ENCODE measurements around the gene PDYN. TPM values are rescaled to one million over a fixed set of nuclear protein-coding genes. Genes with fewer than 3 reads are reported as not detected.

Gene PDYN
- total and polyA plus RNA-seq, 10 of the 15 experiments (the other 5 are each of a cell fraction or from before 2014, with no cell fraction given): not detected

DNA sequence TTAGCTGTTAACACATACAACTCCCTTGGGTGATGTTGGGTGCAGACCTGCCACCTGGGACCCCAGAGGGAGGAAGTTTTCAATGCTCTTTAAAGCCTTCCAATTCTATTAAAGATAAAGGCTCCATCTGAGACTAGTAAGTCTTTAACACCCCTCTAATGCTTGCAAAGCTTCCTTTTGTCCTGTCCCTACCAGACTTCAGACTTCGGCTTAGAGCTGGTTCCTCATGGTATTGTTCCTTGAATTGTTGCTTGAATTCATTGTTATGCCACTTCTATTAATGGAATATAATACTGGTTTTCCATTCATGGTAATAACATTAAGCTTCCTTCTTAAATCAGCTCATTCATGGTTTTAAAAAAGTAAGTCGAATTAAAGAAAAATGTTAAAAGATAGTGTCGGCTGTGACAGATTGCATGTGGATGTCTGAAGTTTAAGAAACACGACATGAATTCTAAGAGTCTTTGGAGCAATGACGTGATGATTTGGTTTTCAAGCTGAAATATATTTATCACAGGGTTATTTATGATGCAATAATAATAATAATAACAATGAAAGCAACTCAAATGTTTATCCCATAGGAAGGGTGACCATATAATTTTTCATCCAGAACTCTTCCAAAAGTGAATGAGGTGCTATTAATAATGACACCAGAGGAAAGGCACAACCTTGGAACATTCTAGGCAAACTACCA lies 21.8 kb downstream of the PDYN start:
- POLR2A ChIA-PET: no interaction called here
- Histone ChIP-seq H3K4me2 (ENCODE audit: control insufficient read depth, insufficient read depth) (no peak overlapping the region), H3K27me3 (replicated peaks in 1 of 2; ENCODE audit: control insufficient read depth in 2 of 2, insufficient read depth in 2 of 2, low read length in 1 of 2) (no peaks in the 10 kb centered on the region; a peak in 3 of 4 replicates), H2AFZ (ENCODE audit: control insufficient read depth, low read depth, low read length) (no peak overlapping the region), H3K79me2 (ENCODE audit: control insufficient read depth, insufficient read depth, low read length) (no peaks in the 10 kb centered on the region), H3K4me3 (no peak overlapping the region), H3K27ac (ENCODE audit: control insufficient read depth, insufficient read depth) (no peak overlapping the region), H4K20me1 (ENCODE audit: control insufficient read depth, insufficient read depth) (no peaks in the 10 kb centered on the region), H3K9me3 (replicated peaks; ENCODE audit: control insufficient read depth, insufficient read depth, low read length) (no peaks in the 10 kb centered on the region), H3K9ac (ENCODE audit: control insufficient read depth, insufficient read depth, low read length) (no peak overlapping the region), H3K4me1 (ENCODE audit: control insufficient read depth, insufficient read depth, low read length) (no peaks in the 10 kb centered on the region), H3K36me3 (ENCODE audit: control insufficient read depth in 2 of 2, insufficient read depth in 2 of 2, low read length in 1 of 2) (no peaks in the 10 kb centered on the region)
- BruUV-seq (replicated peaks): no TSS peak
- CTCF ChIA-PET: interaction anchor here (0.6 to 2.2 kb wide), 7 partner anchors 8 to 1153 kb away, joined by 3 to 6 read pairs (median 3); no protein-coding TSS in a partner anchor
- no peak for ATAC-seq
- no peak for FAIRE-seq
- DNase-seq (ENCODE audit: low read depth, low spot score): no peak
- RAD21 ChIA-PET (ENCODE audit: unreplicated experiment): no interaction called here
- intact Hi-C loops (cut with micrococcal nuclease; ENCODE audit: unreplicated experiment) (no loop called here), in situ Hi-C loops (cut with MboI) (no loop called here)
- WGBS (ENCODE audit: insufficient coverage, insufficient replicate concordance, low lambda C conversion rate, missing lambda C conversion rate): 42% methylated on average over 5 of the region's 5 CpGs
- SMC1A ChIA-PET (ENCODE audit: uncharacterized antibody, unreplicated experiment): interaction anchor here (0.9 kb wide), 1 partner anchor 201 kb away, joined by 4 read pairs; no protein-coding TSS in a partner anchor
- TF ChIP-seq NFXL1 (IDR thresholded peaks at IDR 0.05; ENCODE audit: borderline replicate concordance): no peak
- TF ChIP-seq ASH2L (IDR thresholded peaks at IDR 0.05; ENCODE audit: borderline replicate concordance, low read depth): no peak
- no peak for TF ChIP-seq SMAD1 (IDR thresholded peaks at IDR 0.05; ENCODE audit: low read depth, partially characterized antibody)
- no peak for TF ChIP-seq RAD51 (IDR thresholded peaks at IDR 0.05)
- no peak for TF ChIP-seq FOXM1 (IDR thresholded peaks at IDR 0.05; ENCODE audit: low read depth, low read length)
- TF ChIP-seq NFIC (IDR thresholded peaks at IDR 0.05; ENCODE audit: low read depth, low read length): no peak
- TF ChIP-seq HDGF (IDR thresholded peaks at IDR 0.05): no peak
- TF ChIP-seq ZNF592 (IDR thresholded peaks at IDR 0.05): no peak
- TF ChIP-seq CTCF (IDR thresholded peaks at IDR 0.05 in 2 of 3, conservative IDR thresholded peaks at IDR 0.05 in 1 of 3; ENCODE audit: control insufficient read depth in 2 of 3, extremely low read depth in 1 of 3, insufficient read depth in 1 of 3, low read depth in 3 of 3, low read length in 3 of 3): no peak
- no peak for TF ChIP-seq PBX3 (IDR thresholded peaks at IDR 0.05; ENCODE audit: insufficient replicate concordance, low read depth, low read length)
- no peak for TF ChIP-seq ZNF622 (IDR thresholded peaks at IDR 0.05)
- TF ChIP-seq ZNF217 (IDR thresholded peaks at IDR 0.05): no peak
- TF ChIP-seq EP300 (IDR thresholded peaks at IDR 0.05; ENCODE audit: borderline replicate concordance in 1 of 2, control insufficient read depth in 1 of 2, low read depth in 2 of 2, low read length in 2 of 2): no peak
- TF ChIP-seq NRF1 (conservative IDR thresholded peaks at IDR 0.05; ENCODE audit: low read depth, low read length): no peak

Measured in GM12878 (cell line).